HepG2 (cell line): Measurements from ENCODE around the gene STK10. TPM values are rescaled to one million over a fixed set of nuclear protein-coding genes. Genes with fewer than 3 reads are reported as not detected.

Source experiments
- ATF7-NPFF ChIP-seq: sonication (generic); formaldehyde crosslinking; IDR thresholded peaks from 2 replicates; pipeline ENCODE4 v1.8.1; 2023; ENCODE audit warnings: mild to moderate bottlenecking, low read depth, missing genetic modification reagents, moderate library complexity
- BRCA1 ChIP-seq: sonication (generic); formaldehyde crosslinking; IDR thresholded peaks from 2 replicates; pipeline ENCODE4 v1.4.0; 2020; ENCODE audit warnings: missing genetic modification reagents
- ERF ChIP-seq: IDR thresholded peaks from 2 replicates; pipeline ENCODE4 v1.6.1; 2018; ENCODE audit warnings: missing biosample characterization, missing genetic modification reagents
- FOXC1 ChIP-seq: sonication (generic); formaldehyde crosslinking; IDR thresholded peaks from 2 replicates; pipeline ENCODE4 v1.8.0; 2022; ENCODE audit warnings: mild to moderate bottlenecking, missing genetic modification reagents, borderline replicate concordance
- FOXO1 ChIP-seq: sonication (generic); formaldehyde crosslinking; IDR thresholded peaks from 2 replicates; pipeline ENCODE4 v1.4.0; 2020; ENCODE audit warnings: missing genetic modification reagents
- HNF1A ChIP-seq, 2 experiments: sonication (generic) in 1 of 2; formaldehyde crosslinking in 1 of 2; IDR thresholded peaks; 2 replicates each; pipeline versions ENCODE4 v1.4.0 to v1.6.1; 2016 to 2020; ENCODE audit warnings: borderline replicate concordance in 1 of 2, low read depth in 1 of 2, mild to moderate bottlenecking in 1 of 2, missing genetic modification reagents in 1 of 2
- HNRNPL ChIP-seq: fragments of 200-400 bp; formaldehyde crosslinking; IDR thresholded peaks from 2 replicates; pipeline ENCODE4 v1.6.1; 2017; ENCODE audit warnings: mild to moderate bottlenecking, low read depth, low read length
- HOXA3 ChIP-seq: sonication (generic); formaldehyde crosslinking; IDR thresholded peaks from 2 replicates; pipeline ENCODE4 v1.5.0; 2020; ENCODE audit warnings: missing genetic modification reagents
- HOXA9 ChIP-seq: sonication (generic); formaldehyde crosslinking; IDR thresholded peaks from 2 replicates; pipeline ENCODE4 v1.8.1; 2022; ENCODE audit warnings: missing genetic modification reagents, mild to moderate bottlenecking, moderate library complexity, borderline replicate concordance
- HOXD1 ChIP-seq: sonication (generic); formaldehyde crosslinking; IDR thresholded peaks from 2 replicates; pipeline ENCODE4 v1.5.0; 2020; ENCODE audit warnings: missing genetic modification reagents
- IRX3 ChIP-seq: sonication (generic); formaldehyde crosslinking; IDR thresholded peaks from 2 replicates; pipeline ENCODE4 v1.8.1; 2023; ENCODE audit warnings: mild to moderate bottlenecking, low read depth, missing genetic modification reagents, borderline replicate concordance
- MED8 ChIP-seq: sonication (generic); formaldehyde crosslinking; IDR thresholded peaks from 2 replicates; pipeline ENCODE4 v1.8.1; 2023; ENCODE audit warnings: mild to moderate bottlenecking, missing genetic modification reagents; ENCODE audit not compliant: insufficient replicate concordance
- NCOA2 ChIP-seq: sonication (generic); formaldehyde crosslinking; IDR thresholded peaks from 2 replicates; pipeline ENCODE4 v1.8.0; 2022; ENCODE audit warnings: inconsistent platforms
- PAWR ChIP-seq: sonication (generic); formaldehyde crosslinking; IDR thresholded peaks from 2 replicates; pipeline ENCODE4 v1.4.0; 2020; ENCODE audit warnings: missing genetic modification reagents, mild to moderate bottlenecking, borderline replicate concordance
- PAX8 ChIP-seq: sonication (generic); formaldehyde crosslinking; IDR thresholded peaks from 2 replicates; pipeline ENCODE4 v1.8.0; 2022; ENCODE audit warnings: mild to moderate bottlenecking, missing genetic modification reagents, borderline replicate concordance
- RBAK ChIP-seq: sonication (generic); formaldehyde crosslinking; IDR thresholded peaks from 2 replicates; pipeline ENCODE4 v1.5.1; 2020; ENCODE audit warnings: mild to moderate bottlenecking, missing genetic modification reagents
- RBM39 ChIP-seq: fragments of 200-400 bp; formaldehyde crosslinking; IDR thresholded peaks from one replicate; pipeline ENCODE4 v1.6.1; 2018; ENCODE audit warnings: antibody characterized with exemption, mild to moderate bottlenecking, low read depth, low read length; ENCODE audit not compliant: poor library complexity, severe bottlenecking
- RFX1 ChIP-seq: fragments of 450-650 bp; IDR thresholded peaks from 2 replicates; pipeline ENCODE4 v1.6.1; 2017
- TCF7 ChIP-seq: sonication (generic); IDR thresholded peaks from 2 replicates; pipeline ENCODE4 v1.6.1; 2016; ENCODE audit warnings: antibody characterized with exemption, low read depth
- TCF7L2 ChIP-seq: IDR thresholded peaks from 2 replicates; pipeline ENCODE4 v1.6.1; 2011; ENCODE audit warnings: mild to moderate bottlenecking, low read depth, low read length, moderate library complexity
- TOE1 ChIP-seq: sonication (generic); formaldehyde crosslinking; IDR thresholded peaks from 2 replicates; pipeline ENCODE4 v1.4.0; 2020; ENCODE audit warnings: mild to moderate bottlenecking, missing genetic modification reagents
- ZFP1 ChIP-seq: IDR thresholded peaks from 2 replicates; pipeline ENCODE4 v1.6.1; 2016
- ZNF225 ChIP-seq: sonication (generic); formaldehyde crosslinking; IDR thresholded peaks from 2 replicates; pipeline ENCODE4 v1.4.0; 2020; ENCODE audit warnings: mild to moderate bottlenecking, missing genetic modification reagents
- ZNF484 ChIP-seq: sonication (generic); formaldehyde crosslinking; IDR thresholded peaks from 2 replicates; pipeline ENCODE4 v1.5.1; 2020; ENCODE audit warnings: mild to moderate bottlenecking, low read depth, missing genetic modification reagents, borderline replicate concordance
- polyA plus RNA-seq, 8 experiments: library from polyadenylated mRNA; depleted of rRNA in 3 of 8; stranded (reverse) in 7 of 8; unstranded in 1 of 8; fragments of >200 nt; fragmentation: Illumina TruSeq in 4 of 8; extraction: Trizol in 4 of 8; gene quantifications; 2 replicates each; pipeline versions ENCODE4 v1.2.1 to v1.2.3, GENCODE V29; 2011 to 2016; ENCODE audit warnings: low read depth in 4 of 8, missing spikeins in 1 of 8, mixed read lengths in 1 of 8; ENCODE audit not compliant: insufficient read depth in 1 of 8
- total RNA-seq, 5 experiments: library from RNA; depleted of rRNA; stranded (reverse); fragments of >200 nt; fragmentation: Illumina TruSeq; extraction: Trizol; gene quantifications; 2 replicates each; pipeline ENCODE4 v1.2.3, GENCODE V29; 2016; ENCODE audit warnings: low read depth in 1 of 5
- TF ChIP-seq, protein P1 (sequence below): sonication (generic); formaldehyde crosslinking; IDR thresholded peaks from 2 replicates; pipeline ENCODE4 v1.8.1; 2023; ENCODE audit warnings: missing genetic modification reagents, inconsistent platforms, borderline replicate concordance

Gene STK10
- total and polyA plus RNA-seq, 2 of the 13 experiments (the other 11 are each of a cell fraction or from before 2014, with no cell fraction given): 7.0 to 7.2 TPM

DNA sequence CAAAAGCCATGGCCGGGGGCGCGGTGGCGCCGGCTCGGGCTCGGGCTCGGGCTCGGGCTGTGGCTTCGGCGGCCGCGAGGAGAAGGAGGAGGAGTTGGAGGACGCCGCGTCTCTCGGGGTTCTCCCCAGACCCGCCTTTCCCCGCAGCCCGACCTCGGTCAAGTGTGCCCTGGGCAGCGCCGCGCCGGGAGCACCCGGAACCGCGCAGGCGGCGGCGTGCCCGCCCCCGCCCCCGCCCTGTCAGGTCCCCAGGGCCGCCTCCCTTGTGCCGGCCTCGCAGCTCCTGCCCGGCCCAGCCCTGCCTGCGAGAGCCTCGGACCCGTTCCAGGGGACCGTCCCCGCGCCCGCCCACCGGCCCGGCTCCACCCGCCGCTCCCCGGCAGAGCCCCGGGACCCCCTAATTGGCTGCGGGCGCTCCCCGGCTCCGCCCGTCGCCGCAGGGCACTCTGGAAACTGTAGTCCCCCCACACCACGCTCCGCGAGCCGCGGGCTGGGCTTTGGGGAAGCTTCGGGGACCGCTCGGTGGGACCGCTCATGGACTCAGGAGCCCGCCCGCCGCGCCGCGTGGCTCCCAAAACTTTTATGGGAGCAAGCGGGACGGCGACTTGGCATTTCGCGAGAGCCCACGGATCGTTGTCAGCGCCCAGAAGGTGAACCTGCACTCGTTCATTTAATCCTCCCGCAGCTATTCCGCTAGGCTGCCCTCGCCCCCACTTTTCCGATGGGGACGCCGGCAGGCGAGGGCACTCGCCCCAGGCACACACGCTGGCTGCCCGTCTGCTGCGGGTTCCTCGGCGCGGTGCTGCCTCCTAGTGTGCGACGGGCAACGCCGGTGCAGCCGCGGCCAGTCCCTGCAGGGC lies at the start of gene STK10 (continued):
- TF ChIP-seq HNRNPL (peak; percentile 86; the same call in 1 of the 2 replicates), ZFP1 (CRISPR knock-in tag) (0 out of 2 replicates have a peak, but pooled peaks have one; percentile 32), RFX1 (no peak), ZNF484 (CRISPR knock-in tag) (no peak), HOXA3 (peak; percentile 51), TCF7L2 (no peak), FOXO1 (CRISPR knock-in tag) (peak; percentile 26; the same call in 1 of the 2 replicates), TOE1 (CRISPR knock-in tag) (no peak), ERF (CRISPR knock-in tag) (peak; percentile 23; the same call in 1 of the 2 replicates), TCF7 (no peak), NCOA2 (CRISPR knock-in tag) (no peak), BRCA1 (CRISPR knock-in tag) (peak; percentile 88; the same call in 1 of the 2 replicates), ATF7-NPFF (no peak; the same call in 1 of the 2 replicates), ZNF225 (no peak), RBM39 (peak; percentile 47), FOXC1 (CRISPR knock-in tag) (peak; percentile 73; the same call in 1 of the 2 replicates), PAX8 (CRISPR knock-in tag) (no peak), MED8 (CRISPR knock-in tag) (no peak), RBAK (CRISPR knock-in tag) (no peak), IRX3 (CRISPR knock-in tag) (no peak), PAWR (CRISPR knock-in tag) (no peak; the same call in 1 of the 2 replicates), HNF1A (IDR thresholded peaks at IDR 0.05; ENCODE audit: low read depth) (no peak), HNF1A (CRISPR knock-in tag; IDR thresholded peaks at IDR 0.05; ENCODE audit: borderline replicate concordance) (no peak), HOXA9 (CRISPR knock-in tag) (no peak), HOXD1 (CRISPR knock-in tag) (peak; percentile 74; the same call in 1 of the 2 replicates)
- TF ChIP-seq, protein P1, sequence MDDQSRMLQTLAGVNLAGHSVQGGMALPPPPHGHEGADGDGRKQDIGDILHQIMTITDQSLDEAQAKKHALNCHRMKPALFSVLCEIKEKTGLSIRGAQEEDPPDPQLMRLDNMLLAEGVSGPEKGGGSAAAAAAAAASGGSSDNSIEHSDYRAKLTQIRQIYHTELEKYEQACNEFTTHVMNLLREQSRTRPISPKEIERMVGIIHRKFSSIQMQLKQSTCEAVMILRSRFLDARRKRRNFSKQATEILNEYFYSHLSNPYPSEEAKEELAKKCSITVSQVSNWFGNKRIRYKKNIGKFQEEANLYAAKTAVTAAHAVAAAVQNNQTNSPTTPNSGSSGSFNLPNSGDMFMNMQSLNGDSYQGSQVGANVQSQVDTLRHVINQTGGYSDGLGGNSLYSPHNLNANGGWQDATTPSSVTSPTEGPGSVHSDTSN (CRISPR knock-in tag): no peak
